Large intestine (tissue), 3 donors: ENCODE data around the gene C19orf25. TPM values are rescaled to one million over a fixed set of nuclear protein-coding genes. Genes with fewer than 3 reads are reported as not detected.

ENCODE experiments used
- DNase-seq, 2 donors: peaks; one replicate each; pipeline versions ENCODE4 v3.0.0 to v3.0.0-alpha.2; 2013
- H3K27ac ChIP-seq: one replicate; pipeline ENCODE4 v1.5.1; 2013; ENCODE audit warnings: low read length
- H3K27me3 ChIP-seq: 2 replicates; pipeline ENCODE4 v1.6.1; 2013; ENCODE audit warnings: low read length; ENCODE audit not compliant: control insufficient read depth, insufficient read depth
- H3K36me3 ChIP-seq: 2 replicates; pipeline ENCODE4 v1.6.1; 2013; ENCODE audit warnings: low read length; ENCODE audit not compliant: control insufficient read depth, insufficient read depth
- H3K4me1 ChIP-seq: one replicate; pipeline ENCODE4 v1.6.1; 2013; ENCODE audit warnings: low read length; ENCODE audit not compliant: control insufficient read depth, insufficient read depth
- H3K4me3 ChIP-seq: one replicate; pipeline ENCODE4 v1.5.1; 2013; ENCODE audit warnings: low read length
- H3K9me3 ChIP-seq: one replicate; pipeline ENCODE4 v1.6.1; 2013; ENCODE audit warnings: mild to moderate bottlenecking, low read depth, low read length, moderate library complexity; ENCODE audit not compliant: control insufficient read depth
- WGBS: methylation state at CpG from one replicate; pipeline ENCODE4 v1.1.5; 2013; ENCODE audit warnings: low lambda C conversion rate; ENCODE audit not compliant: insufficient coverage; 5-methylcytosine and 5-hydroxymethylcytosine counted together
- polyA plus RNA-seq: library from polyadenylated mRNA; unstranded; fragments of 120-200 nt; gene quantifications from one replicate; pipeline ENCODE4 v1.2.1, GENCODE V29; 2013

Gene C19orf25
- polyA plus RNA-seq, 1 donor: 29.8 TPM

- whole genome bisulfite sequencing: no CpG with 5 or more reads among the region's 37 CpGs
- H3K4me3 ChIP-seq: peak overlapping the region; percentile 62
- peaks cover 28% of the 10 kb centered on the region for H3K4me1 ChIP-seq
- H3K9me3 ChIP-seq: no peaks in the 10 kb centered on the region
- DNase-seq: peak in 1 of 2 donors; percentile 50
- peak overlapping the region; percentile 65 for H3K27ac ChIP-seq
- H3K36me3 ChIP-seq: no peaks in the 10 kb centered on the region
- peaks cover 5% of the 10 kb centered on the region for H3K27me3 ChIP-seq
These were observed 10.7 kb upstream of the C19orf25 start for GRCh38 chr19:1489463-1490310.

GRCh38 chr19:1488282-1488601 lies 9.2 kb upstream of the C19orf25 start:
- no CpG with 5 or more reads among the region's 11 CpGs for WGBS
- Histone ChIP-seq H3K9me3 (no peaks in the 10 kb centered on the region), H3K4me1 (peaks cover 16% of the 10 kb centered on the region), H3K27me3 (peaks cover 5% of the 10 kb centered on the region), H3K36me3 (no peaks in the 10 kb centered on the region), H3K27ac (no peak overlapping the region), H3K4me3 (no peak overlapping the region)
- no peak for DNase-seq

GRCh38 chr19:1487576-1488281 lies 8.7 kb upstream of the C19orf25 start:
- H3K9me3 ChIP-seq: no peaks in the 10 kb centered on the region
- H3K4me1 ChIP-seq: peaks cover 11% of the 10 kb centered on the region
- no peaks in the 10 kb centered on the region for H3K36me3 ChIP-seq
- H3K4me3 ChIP-seq: no peak overlapping the region
- H3K27me3 ChIP-seq: peaks cover 5% of the 10 kb centered on the region
- no peak overlapping the region for H3K27ac ChIP-seq
- no CpG with 5 or more reads among the region's 40 CpGs for WGBS
- no peak for DNase-seq

- Histone ChIP-seq H3K36me3 (no peaks in the 10 kb centered on the region), H3K4me1 (peaks cover 9% of the 10 kb centered on the region), H3K27ac (no peak overlapping the region), H3K9me3 (no peaks in the 10 kb centered on the region), H3K4me3 (no peak overlapping the region), H3K27me3 (peaks cover 5% of the 10 kb centered on the region)
- no CpG with 5 or more reads among the region's 56 CpGs for WGBS
- DNase-seq: no peak
These were observed 7.9 kb upstream of the C19orf25 start for GRCh38 chr19:1486720-1487575.

GRCh38 chr19:1483979-1484428 lies 5.0 kb upstream of the C19orf25 start:
- no peaks in the 10 kb centered on the region for H3K9me3 ChIP-seq
- H3K27me3 ChIP-seq: no peaks in the 10 kb centered on the region
- H3K4me1 ChIP-seq: peaks cover 3% of the 10 kb centered on the region
- no peak overlapping the region for H3K4me3 ChIP-seq
- no CpG with 5 or more reads among the region's 23 CpGs for WGBS
- H3K27ac ChIP-seq: no peak overlapping the region
- no peaks in the 10 kb centered on the region for H3K36me3 ChIP-seq
- no peak for DNase-seq

- H3K4me1 ChIP-seq: peaks cover 3% of the 10 kb centered on the region
- H3K27ac ChIP-seq: no peak overlapping the region
- no CpG with 5 or more reads among the region's 77 CpGs for WGBS
- no peak for DNase-seq
- H3K9me3 ChIP-seq: no peaks in the 10 kb centered on the region
- no peaks in the 10 kb centered on the region for H3K36me3 ChIP-seq
- no peak overlapping the region for H3K4me3 ChIP-seq
- no peaks in the 10 kb centered on the region for H3K27me3 ChIP-seq
These were observed 4.3 kb upstream of the C19orf25 start for GRCh38 chr19:1483131-1483978.

GRCh38 chr19:1482361-1483130 lies 3.5 kb upstream of the C19orf25 start:
- no peaks in the 10 kb centered on the region for H3K27me3 ChIP-seq
- H3K4me1 ChIP-seq: peaks cover 3% of the 10 kb centered on the region
- no CpG with 5 or more reads among the region's 37 CpGs for WGBS
- H3K4me3 ChIP-seq: no peak overlapping the region
- no peak overlapping the region for H3K27ac ChIP-seq
- no peak for DNase-seq
- no peaks in the 10 kb centered on the region for H3K9me3 ChIP-seq
- no peaks in the 10 kb centered on the region for H3K36me3 ChIP-seq

GRCh38 chr19:1481893-1482360 lies 2.9 kb upstream of the C19orf25 start:
- H3K4me3 ChIP-seq: no peak overlapping the region
- no peaks in the 10 kb centered on the region for H3K27me3 ChIP-seq
- WGBS: no CpG with 5 or more reads among the region's 36 CpGs
- H3K27ac ChIP-seq: no peak overlapping the region
- peaks cover 3% of the 10 kb centered on the region for H3K4me1 ChIP-seq
- H3K36me3 ChIP-seq: peaks cover 5% of the 10 kb centered on the region
- no peak for DNase-seq
- no peaks in the 10 kb centered on the region for H3K9me3 ChIP-seq

- H3K4me3 ChIP-seq: no peak overlapping the region
- no CpG with 5 or more reads among the region's 26 CpGs for WGBS
- DNase-seq: no peak
- peaks cover 3% of the 10 kb centered on the region for H3K4me1 ChIP-seq
- H3K9me3 ChIP-seq: no peaks in the 10 kb centered on the region
- no peaks in the 10 kb centered on the region for H3K27me3 ChIP-seq
- H3K27ac ChIP-seq: no peak overlapping the region
- peaks cover 5% of the 10 kb centered on the region for H3K36me3 ChIP-seq
These were observed 2.3 kb upstream of the C19orf25 start for GRCh38 chr19:1481224-1481892.
